GM20431 (cell line): ENCODE measurements around the gene GGTLC3.
"Not testable (repeated sequence)": the region's sequence is repeated elsewhere in the genome, so short reads cannot be mapped to it uniquely, and the experiment has no call there.

ENCODE experiments used
- in situ Hi-C: fragments of 300-500 bp; cut with MseI, MboI; formaldehyde crosslinking; loops from one replicate; pipeline ENCODE4 v1.15.0; 2020; ENCODE audit warnings: low sequenced_read_pairs; ENCODE audit not compliant: unreplicated experiment

The GGTLC3 gene

DNA sequence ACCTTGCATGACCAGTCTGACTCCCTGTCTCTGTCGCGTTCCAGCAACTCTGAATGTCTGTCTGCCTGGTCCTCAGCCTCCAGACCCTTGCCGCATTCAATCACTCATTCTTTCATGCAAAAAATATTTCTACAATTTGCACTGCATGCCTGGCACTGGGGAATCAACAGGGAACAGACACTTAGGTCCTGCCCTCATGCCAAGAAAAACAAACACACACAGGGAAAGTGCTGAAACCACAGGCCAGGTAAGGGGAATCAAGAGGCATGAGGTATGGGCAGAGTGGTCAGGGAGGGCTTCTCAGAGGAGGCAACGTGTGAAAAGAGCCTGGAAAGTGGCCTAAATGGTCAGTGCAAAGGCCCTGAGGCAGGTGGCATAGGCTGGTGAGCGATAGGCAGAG lies at the start of gene GGTLC3:
TSS of gene GGTLC3 (minus strand) at position 101 of the 400 bp plus-strand sequence. CDS start 264 bp downstream, outside the sequence.
- in situ Hi-C loops = not testable (repeated sequence)

DNA sequence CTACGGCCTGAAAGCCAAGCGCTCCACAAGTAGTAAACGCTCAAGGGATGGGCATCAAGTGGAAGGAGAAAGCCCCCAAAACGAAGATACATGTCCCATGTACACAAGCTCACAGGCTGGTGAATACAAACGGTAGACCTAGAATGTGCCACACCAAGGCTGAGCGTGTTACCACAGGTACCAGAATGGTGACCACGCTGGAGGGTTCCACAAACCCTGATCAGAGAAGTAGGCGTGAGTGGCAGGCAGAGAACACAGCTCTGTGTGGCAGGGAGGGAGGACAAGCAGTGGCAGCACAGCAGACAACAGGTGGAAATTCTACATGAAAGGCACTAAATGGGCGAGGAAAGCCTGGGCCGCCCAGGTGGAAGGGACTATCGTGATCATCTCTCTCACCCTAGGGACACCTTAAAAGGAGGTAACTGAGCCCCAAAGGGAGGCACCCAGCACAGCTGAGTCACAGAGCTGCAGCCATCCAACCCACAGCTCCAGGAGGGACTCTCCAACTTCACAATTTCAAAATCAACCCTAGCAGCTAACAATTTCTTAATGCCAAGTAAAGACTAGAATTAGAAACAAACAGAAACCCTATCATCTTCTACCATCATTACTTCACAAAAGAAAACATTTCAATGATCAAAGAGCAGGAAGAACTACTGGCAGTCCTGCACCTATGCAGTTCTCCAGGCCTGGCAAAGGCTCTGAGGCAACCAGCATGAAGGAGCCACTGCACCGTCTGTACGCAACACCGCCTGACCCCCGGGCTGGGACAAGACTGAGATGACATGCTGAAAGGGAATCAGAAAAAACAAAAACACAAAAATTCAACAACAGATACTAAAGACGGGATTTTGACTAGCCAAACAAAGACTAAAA lies 42.4 kb upstream of the GGTLC3 start:
- in situ Hi-C loops = not testable (repeated sequence)

DNA sequence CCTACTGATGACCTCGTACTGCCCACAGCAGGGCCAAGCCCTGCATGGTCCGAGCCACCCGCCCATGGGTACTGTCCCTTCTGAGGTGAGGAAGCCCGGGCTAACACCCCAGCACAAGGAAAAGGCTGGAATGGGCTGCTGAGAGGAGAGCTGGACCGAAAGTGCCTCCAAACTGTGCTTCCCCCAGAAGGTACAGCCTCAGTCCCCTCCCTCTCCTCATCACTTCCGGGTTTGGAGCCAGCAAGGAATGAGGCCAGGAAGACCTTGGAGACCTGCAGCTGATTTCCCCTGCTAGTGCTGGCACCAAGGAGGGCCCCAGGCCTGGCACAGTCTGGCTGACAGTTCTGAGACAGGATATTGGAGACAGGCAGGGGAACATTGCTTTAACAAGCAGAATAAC lies 41.0 kb upstream of the GGTLC3 start:
- in situ Hi-C loops = not testable (repeated sequence)

DNA sequence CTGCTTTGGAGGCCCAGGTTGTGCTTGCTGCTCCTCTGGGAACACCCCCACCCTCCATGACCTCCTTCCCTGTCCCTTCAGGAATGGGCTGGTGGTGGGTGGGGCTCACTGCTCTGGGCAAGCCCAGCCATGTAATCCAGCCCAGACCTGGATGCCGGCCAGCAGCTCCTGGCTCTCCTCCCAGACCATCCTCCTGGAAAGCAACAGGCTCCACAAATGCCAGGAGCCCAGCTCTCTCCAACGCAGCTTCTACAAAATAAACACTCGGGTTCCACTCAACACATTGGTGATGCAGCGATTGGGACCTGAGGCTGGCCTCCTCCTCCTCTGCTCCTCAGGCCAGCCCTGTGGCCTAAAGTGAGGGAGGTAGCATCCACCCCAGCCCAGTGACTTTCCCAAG lies 40.6 kb upstream of the GGTLC3 start:
- in situ Hi-C loops = not testable (repeated sequence)

DNA sequence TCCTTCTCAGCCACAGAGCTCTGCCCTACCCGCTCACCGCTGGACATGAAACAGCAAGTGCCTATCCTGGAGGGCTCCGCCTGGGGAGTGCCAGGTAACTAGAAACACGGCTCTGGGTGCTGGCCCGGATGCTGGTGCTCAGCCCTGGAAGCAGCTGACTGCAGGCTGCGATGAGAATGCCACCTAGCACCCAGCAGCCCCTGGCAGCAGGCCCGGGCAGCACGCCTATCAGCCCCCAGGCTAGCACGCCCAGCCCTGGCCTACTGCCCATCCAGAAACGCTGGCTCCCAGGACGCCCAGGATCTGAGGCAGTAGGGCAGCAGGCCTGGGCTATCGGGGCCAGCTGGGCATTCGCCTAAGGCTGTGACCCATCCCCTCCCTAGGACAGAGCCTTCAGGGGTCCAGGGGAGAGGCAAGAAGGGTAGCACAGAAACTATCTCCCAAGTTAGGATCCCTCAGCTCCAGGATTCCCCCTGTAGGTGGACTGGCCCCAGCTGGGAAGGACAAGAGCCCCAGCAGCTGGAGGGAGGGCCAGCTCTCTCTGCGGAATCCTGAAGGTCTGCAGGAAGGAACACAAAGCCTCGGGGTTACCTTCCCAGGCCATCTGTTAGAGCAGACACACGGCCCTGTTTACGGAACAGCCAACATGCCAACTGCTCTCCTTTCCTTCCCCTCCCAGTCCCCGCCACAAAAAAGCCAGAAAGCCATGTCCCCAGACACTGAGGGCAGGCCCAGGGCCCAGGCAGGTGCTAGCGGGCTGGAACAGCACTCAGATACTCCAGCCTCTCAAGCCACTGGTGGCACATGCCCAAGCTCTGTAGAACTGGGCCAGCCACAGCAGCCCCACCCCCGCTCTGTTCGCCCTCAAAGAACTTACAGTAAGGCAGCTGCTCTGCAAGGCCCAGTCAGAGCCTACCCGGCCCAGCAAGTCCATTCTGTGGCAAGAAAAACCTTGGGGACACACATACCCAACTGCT lies 36.6 kb upstream of the GGTLC3 start:
- in situ Hi-C loops = not testable (repeated sequence)

DNA sequence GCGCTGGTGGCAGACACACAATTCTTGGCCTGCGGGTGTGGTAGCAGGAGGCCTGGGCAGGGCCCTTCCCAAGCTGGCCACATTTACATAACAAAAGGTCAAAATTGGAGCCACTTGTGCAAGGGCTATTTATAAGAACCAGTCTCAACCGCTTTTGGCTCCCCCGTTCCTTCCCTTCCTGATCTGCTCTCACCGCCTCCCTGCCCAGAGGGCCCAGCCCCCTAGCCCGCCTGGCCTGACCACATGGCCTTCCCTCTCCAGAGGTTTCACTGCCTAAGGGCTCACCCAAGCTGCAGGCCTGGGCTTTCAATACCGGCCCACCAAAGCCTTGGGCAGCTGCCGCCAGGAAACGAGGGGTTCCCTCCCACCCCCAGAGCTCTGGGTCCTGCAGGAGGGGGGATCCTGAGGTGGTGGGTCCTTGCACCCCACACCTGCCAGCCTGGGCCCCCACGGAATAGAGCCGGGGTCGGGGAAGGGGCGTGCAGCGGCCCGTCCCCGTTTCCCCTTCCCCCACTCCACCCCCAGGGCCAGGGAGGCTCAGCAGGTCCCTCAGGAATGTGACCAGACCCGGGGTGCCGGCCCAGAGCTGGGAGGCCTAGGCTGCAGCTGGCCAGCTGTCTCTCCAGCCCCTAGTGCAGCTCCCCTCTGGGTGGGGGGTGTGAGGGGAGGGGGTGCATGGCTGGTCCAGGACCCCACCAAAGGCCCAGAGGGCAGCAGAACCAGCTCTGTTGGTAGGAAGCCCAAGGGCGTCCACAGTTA lies 35.1 kb upstream of the GGTLC3 start:
- in situ Hi-C loops = not testable (repeated sequence)

DNA sequence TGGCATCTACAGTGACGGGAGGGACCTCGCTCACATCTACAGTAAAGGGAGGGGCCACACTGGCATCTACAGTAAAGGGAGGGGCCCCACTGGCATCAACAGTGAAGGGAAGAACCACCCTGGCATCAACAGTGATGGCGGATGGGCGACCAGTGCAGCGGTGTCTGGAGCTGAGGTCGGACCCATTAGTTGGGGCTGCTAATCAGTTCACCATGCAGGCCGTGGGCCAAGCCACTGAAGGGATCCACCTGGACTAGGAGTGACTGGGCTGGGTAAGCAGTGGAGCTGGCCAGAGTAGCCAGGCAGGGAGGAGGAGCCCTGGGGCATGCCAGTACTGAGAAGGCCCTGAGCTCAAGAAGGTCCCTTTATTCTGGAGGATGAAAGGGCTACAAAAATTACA lies 33.1 kb upstream of the GGTLC3 start:
- in situ Hi-C loops = not testable (repeated sequence)

DNA sequence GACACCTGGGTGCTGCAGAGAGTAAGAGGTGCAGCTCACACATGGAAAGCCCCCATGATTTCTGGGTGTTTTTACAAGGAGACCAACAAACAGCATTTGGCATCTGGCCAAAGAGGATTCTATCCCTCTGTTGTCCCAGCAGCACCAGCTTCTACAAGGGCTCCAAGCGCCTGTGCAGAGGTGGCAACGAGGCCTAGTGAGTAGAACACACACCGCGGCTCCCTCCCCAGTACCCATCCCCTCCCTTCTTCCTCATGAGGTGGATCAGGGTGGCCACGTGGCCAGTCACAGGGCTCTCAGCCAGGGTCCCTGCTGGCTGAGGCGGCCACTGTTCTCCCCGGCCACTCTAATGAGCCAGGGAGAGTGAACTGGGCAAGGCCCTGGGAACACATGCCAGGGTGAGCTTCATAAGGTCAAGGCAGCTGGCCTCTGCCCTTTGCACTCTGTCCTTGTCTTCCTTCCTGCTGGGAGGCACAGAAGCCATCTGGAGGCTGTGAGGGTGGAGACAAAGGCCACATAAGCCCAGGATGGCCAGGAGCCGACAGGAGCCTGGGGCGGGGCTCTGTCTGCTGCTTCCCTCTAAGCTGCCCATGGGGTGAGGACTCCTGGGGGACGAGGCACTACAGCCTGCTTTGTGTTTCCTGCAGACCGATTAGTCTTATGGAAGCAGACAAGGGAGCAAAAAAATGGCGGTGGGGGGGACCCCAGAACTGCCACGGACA lies 31.7 kb upstream of the GGTLC3 start:
- in situ Hi-C loops = not testable (repeated sequence)

DNA sequence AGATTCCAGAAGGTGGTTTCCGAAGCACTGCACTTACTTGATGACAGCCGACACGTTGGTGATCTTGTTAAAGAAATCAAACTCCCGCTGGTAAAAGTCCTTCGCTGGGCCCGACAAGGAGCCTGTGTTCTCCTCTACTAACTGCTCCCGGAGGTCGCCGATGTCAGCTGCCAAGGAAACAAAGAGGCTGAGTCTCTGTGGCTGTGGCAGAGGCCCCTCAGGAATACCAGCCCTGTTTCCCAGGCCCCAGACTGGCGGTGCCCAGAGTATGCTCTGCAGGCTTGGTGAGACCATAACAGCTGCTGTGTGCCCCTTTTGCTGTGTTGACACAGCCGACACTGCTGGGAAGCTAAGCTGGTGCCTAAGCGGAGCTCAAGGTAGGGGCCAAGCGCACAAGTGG lies 26.7 kb upstream of the GGTLC3 start:
- in situ Hi-C loops = not testable (repeated sequence)

DNA sequence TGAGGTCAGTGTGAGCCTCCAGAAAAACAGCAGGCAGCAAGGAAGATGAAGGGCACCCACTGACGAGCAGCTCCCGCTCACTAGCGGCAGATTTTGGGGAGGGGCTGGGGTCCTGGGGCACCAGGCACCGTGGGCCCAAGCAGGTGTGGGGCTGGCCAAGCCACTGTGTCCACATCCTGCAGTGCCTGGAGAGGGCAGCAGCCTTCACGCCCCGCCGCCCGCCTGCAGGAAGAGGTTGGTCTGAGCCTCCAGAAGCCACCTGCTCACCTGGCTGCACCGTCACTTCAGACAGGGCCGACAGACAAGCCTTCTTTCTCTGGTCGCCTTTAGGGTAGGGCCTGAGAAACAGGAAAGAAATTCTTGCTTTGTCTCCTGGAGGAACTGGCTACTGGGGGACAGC lies 25.4 kb upstream of the GGTLC3 start:
- in situ Hi-C loops = not testable (repeated sequence)

DNA sequence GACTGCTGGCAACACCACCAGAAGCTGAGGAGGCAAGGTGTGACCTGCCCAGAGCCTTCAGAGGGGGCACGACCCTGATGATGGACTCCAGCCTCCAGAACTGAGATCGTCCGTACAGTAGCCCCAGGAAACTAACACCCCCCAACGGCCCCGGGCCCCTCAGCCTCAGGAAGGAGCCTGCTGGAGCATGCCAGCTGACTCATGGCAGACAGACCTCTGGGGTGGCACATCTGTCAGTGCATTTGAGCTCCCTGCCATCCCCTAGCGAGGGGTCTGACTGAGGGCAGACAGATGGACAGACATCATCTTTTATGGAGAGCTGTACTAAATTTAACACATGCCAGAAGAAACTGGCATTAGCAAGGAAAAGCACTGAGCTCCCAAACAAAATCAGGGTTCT lies 22.0 kb upstream of the GGTLC3 start:
- in situ Hi-C loops = not testable (repeated sequence)

DNA sequence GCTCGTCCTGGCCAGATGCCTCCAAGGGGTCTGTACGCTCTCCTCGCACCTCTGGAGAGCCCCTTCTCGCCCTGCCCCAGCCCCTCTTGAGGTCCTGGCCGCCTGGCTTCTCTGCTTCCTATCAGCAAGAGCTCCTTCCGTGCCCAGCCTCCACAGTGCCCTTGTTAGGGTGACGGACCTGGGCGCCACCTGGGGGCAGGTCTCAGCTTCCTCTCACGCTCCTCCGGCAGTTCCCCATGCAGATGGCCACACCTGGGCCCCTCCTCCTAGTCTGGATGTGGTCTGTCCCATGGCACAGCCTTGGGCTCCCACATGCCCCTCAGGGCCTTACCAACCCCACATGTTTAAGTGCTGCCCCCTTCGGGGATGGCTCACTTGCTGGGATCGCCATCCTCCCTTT lies 16.4 kb upstream of the GGTLC3 start:
- in situ Hi-C loops = not testable (repeated sequence)

DNA sequence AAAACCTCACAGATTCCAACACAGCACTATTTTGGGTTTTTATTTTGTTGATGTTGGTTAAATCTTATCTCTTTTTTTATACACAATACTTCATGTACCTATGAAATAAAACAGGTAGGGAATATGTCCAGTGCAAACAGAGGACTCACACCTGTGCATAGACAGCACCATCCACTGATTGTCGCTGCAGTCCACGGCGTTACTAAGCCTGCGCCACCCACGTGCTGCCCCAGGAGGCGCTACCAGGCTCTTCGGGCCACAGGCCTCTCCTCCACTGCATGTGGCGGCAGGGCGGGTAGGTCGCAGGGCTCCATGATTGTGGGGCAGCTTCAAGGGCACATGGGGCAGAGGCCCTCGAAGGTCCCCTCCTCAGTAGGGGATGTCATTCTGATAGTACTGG lies 15.7 kb upstream of the GGTLC3 start:
- in situ Hi-C loops = not testable (repeated sequence)

DNA sequence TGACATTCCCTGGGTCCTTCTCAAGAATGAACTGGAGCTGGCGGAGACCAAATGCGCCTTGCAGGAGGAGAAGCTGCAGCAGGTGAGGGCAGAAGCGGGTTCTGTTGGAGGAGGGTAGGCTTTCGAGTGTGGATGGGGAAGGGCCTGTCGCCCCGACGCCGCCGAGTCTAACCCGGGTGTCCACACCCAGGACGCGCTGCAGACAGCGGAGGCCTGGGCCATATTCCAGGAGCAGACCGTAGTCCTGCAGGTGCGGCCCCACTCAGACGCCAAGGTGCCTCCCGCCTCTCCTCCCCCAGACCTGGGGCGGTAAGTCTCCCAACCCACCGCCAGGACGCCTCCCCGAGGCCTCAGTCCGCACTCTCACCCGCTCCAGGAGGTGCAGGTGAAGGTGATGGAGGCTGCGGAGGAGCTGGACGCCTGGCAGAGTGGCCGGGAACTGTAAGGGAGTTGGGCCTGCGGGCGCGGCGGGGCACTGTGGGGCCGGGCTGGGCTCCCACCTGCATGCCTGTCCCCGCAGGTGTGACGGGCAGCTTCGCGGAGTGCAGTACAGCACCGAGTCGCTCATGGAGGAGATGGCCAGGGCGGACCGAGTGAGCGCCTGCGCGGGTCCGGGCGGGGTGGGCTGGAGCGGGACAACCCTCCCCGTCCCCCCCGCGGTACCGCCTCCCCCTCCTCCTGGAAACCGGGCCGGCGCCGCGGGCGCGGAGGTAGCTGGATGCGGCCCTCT lies 11.6 kb upstream of the GGTLC3 start:
- in situ Hi-C loops = not testable (repeated sequence)

DNA sequence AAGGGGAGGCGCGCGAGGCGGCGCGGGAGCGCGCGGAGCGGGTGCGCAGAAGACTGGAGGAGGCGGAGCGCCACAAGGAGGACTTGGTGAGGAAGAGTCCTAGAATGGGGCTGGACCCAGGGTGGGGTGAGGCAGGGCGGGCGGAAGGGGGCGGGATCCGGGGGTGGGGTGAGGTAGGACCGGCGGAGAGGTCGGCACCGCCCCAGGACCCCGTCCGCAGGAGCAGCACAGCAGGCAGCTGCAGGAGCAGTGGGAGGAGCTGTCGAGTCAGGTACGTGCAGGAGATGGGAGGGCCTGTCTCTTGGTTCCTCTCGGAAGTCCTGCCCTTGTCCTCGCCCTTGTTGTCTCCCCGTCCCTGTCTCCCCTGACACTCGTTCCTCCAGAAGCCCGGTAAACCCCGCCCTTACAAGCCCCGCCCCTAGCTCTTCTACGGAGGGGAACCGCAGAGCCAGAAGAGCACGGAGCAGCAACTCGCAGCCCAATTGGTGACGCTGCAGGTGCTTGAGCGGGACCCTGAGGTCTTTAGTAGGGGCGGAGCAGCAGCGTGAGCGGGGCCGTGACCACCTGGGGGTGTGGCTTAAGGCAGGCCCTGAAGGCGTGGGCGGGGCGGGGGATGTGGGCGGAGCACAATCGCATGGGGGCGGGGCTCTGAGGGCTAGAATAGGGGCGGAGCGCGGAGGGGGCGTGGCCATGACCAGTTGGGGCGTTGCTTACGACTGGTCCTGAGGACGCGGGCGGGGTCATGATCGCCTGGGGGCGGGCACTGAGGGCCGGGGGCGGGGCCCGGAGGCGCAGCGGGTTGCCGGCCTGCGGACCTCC lies 10.8 kb upstream of the GGTLC3 start:
- in situ Hi-C loops = not testable (repeated sequence)

DNA sequence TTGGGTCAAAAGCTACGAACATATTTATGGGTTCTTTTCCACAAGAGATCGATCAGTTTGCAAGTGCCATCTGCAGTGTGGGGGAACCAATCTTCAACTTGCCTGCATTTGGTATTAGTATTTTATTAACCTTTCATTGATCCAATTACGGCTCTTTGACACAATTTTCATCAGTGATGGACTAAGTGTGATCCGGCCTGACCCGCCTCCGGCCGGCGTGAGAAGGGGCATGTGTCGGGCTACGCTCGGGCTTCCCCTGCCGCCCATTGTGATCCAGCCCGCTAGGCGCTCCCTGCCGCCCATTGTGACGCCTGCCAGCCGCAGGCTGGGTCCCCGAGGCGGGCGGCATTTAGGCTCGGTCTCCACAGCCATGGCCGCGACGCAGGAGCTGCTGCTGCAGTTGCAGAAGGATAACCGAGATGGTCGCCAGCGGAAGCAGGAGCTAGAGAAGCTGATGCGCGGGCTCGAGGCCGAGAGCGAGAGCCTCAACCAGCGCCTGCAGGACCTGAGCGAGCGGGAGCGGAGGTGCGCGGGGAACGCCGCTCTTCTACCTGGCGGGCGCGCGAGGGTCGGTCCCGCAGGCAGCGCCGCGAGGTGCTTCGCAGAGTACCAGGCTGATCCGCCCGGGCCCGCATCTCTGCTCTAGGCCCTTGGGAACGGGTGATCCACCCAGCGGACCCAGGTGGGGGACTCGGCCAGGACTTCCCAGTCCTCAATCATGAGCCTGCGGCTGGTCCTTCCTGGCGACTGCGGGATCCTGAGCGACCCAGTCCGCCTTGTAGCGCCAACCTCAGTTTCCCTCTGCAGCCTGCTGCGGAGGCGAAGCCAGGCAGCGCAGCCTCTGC lies 10.0 kb upstream of the GGTLC3 start, which contains the start of gene TMEM191B:
TSS of gene TMEM191B (plus strand) at position 51 of the 845 bp plus-strand sequence. CDS start at position 230, 179 bp downstream.
- in situ Hi-C loops = not testable (repeated sequence)

DNA sequence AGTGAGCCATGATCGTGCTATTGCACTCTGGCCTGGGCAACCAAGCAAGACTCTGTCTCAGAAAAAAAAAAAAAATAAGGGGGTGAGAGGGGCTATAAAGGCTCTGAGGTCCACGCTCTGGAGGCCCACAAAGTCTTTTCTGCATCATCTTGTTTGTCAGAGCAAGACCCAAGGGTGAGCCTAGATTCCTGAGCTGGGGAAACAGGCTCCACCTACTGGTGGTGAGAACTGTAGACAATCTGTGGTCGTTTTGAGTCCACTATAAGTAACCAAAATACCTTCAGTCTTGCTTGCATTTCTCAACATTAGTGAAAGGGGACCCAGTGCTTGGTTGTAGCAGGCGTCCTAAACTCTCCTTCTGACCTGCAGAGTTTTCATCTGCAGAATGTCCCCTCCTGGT lies 5.4 kb upstream of the GGTLC3 start:
- in situ Hi-C loops = not testable (repeated sequence)
